ENCODE results near the gene FGF8. TPM values are rescaled to one million over a fixed set of nuclear protein-coding genes. Genes with fewer than 3 reads are reported as not detected.

Gene FGF8
- total RNA-seq, 1 experiment from 2014 or later = 14.3 TPM

- Histone ChIP-seq H4K91ac (ENCODE audit: insufficient read length, low read depth, low read length) (no peak overlapping the region), H3K4ac (ENCODE audit: low read depth, low read length) (no peak overlapping the region), H3K9ac (ENCODE audit: extremely low read depth, insufficient read length, low read length) (no peak overlapping the region), H3K23me2 (ENCODE audit: insufficient read length, low read depth, low read length, poor library complexity, severe bottlenecking) (no peaks in the 10 kb centered on the region), H2AK5ac (ENCODE audit: insufficient read length, low read length) (no peak overlapping the region), H3K4me1 (ENCODE audit: insufficient read depth, low read length) (no peaks in the 10 kb centered on the region), H2BK5ac (ENCODE audit: insufficient read length, low read length) (no peak overlapping the region), H2AFZ (ENCODE audit: low read length) (no peak overlapping the region), H2BK12ac (ENCODE audit: insufficient read length, low read depth, low read length) (no peak overlapping the region), H3K14ac (ENCODE audit: insufficient read depth, low read length) (no peak overlapping the region), H3K79me1 (ENCODE audit: insufficient read depth, low read depth, low read length, poor library complexity, severe bottlenecking) (no peaks in the 10 kb centered on the region), H4K5ac (ENCODE audit: insufficient read length, low read depth, low read length) (no peak overlapping the region), H2BK15ac (ENCODE audit: low read depth, low read length) (no peak overlapping the region), H2BK120ac (ENCODE audit: low read depth, low read length, poor library complexity, severe bottlenecking) (no peak overlapping the region), H3K56ac (ENCODE audit: insufficient read length, low read depth, low read length) (no peak overlapping the region), H3K27ac (ENCODE audit: insufficient read length, low read depth, low read length) (no peak overlapping the region), H2BK20ac (ENCODE audit: low read depth, low read length, poor library complexity, severe bottlenecking) (no peak overlapping the region), H3K23ac (ENCODE audit: insufficient read length, low read depth, low read length) (no peak overlapping the region), H3T11ph (ENCODE audit: low read length) (no peak overlapping the region), H4K20me1 (ENCODE audit: control insufficient read depth, insufficient read depth, insufficient read length) (no peaks in the 10 kb centered on the region), H4K8ac (replicated peaks; ENCODE audit: insufficient read length, low read depth, low read length) (no peak overlapping the region), H3K4me2 (ENCODE audit: insufficient read depth, insufficient read length, low read length) (no peak overlapping the region), H3K27me3 (ENCODE audit: insufficient read depth, low read length) (no peaks in the 10 kb centered on the region), H3K9me3 (ENCODE audit: control insufficient read depth, low read depth, low read length) (no peaks in the 10 kb centered on the region), H3K18ac (ENCODE audit: insufficient read length, low read depth, low read length) (no peak overlapping the region), H3K79me2 (ENCODE audit: insufficient read depth, low read length) (no peaks in the 10 kb centered on the region)
- Mint-ChIP-seq H3K27me3 (ENCODE audit: low read depth) (peaks cover 6% of the 10 kb centered on the region; the same call in 1 of the 2 replicates), H3K27ac (0 out of 7 replicates have a peak overlapping the region, but pooled peaks of 1 of the 3 experiments have one; percentile 10), H3K9me3 (no peaks in the 10 kb centered on the region; a peak in 1 of 5 replicates), H3K36me3 (ENCODE audit: insufficient read depth in 1 of 3, low read depth in 3 of 3) (no peaks in the 10 kb centered on the region), H3K4me3 (no peak overlapping the region), H3K4me1 (peaks cover 9% of the 10 kb centered on the region in 2 experiments)
- peak; percentile 68 for TF ChIP-seq CTCF (conservative IDR thresholded peaks at IDR 0.05)
- peak; percentile 81 for DNase-seq
- WGBS (ENCODE audit: extremely low coverage, insufficient read length, low lambda C conversion rate) = no CpG with 5 or more reads among the region's 19 CpGs
Measured at GRCh38 chr10:101749047-101750016, 26.6 kb downstream of the FGF8 start.
